Caco-2 (cell line): ENCODE data around the gene NEURL2. TPM values are rescaled to one million over a fixed set of nuclear protein-coding genes. Genes with fewer than 3 reads are reported as not detected.

Experiments used
- BruUV-seq: library from RNA; stranded (reverse); fragments of 400-500 nt; replicated peaks from 2 replicates; lab custom pipeline; 2021; lab: Mats Ljungman, UMichigan
- CTCF ChIA-PET: fragments of 300-600 bp; sonication (Branson Sonifier 250); formaldehyde crosslinking; loops from one replicate; lab custom pipeline; 2022; ENCODE audit warnings: antibody characterized with exemption; lab: Charles Lee
- POLR2A ChIA-PET: fragments of 300-600 bp; sonication (Branson Sonifier 250); formaldehyde crosslinking; loops from one replicate; lab custom pipeline; 2022; ENCODE audit warnings: antibody characterized with exemption; lab: Charles Lee
- DNase-seq, 2 experiments: peaks; one replicate each; pipeline versions ENCODE4 v3.0.0 to v3.0.0-alpha.2; 2020 to 2022
- H3K27me3 ChIP-seq: replicated peaks from 2 replicates; pipeline ENCODE4 v1.6.0; 2011; ENCODE audit warnings: low read length; ENCODE audit not compliant: control insufficient read depth, insufficient read depth
- H3K36me3 ChIP-seq: 2 replicates; pipeline ENCODE4 v1.5.1; 2011; ENCODE audit warnings: low read length; ENCODE audit not compliant: control insufficient read depth, insufficient read depth
- H3K4me1 ChIP-seq: fragments of 250-450 bp; sonication (Bioruptor Pico); 2 replicates; pipeline ENCODE4 v1.5.1; 2020; ENCODE audit warnings: mild to moderate bottlenecking
- H3K4me3 ChIP-seq: 2 replicates; pipeline ENCODE4 v1.5.1; 2011; ENCODE audit warnings: low read depth, mild to moderate bottlenecking, control low read depth, low read length
- H3K9me3 ChIP-seq: fragments of 250-450 bp; sonication (Bioruptor Pico); 2 replicates; pipeline ENCODE4 v1.5.1; 2020; ENCODE audit warnings: mild to moderate bottlenecking, moderate library complexity
- H3K27ac Mint-ChIP-seq: one replicate; pipeline ENCODE4 v1.8.0; 2022; ENCODE audit warnings: mixed read lengths; ENCODE audit not compliant: unreplicated experiment
- H3K27me3 Mint-ChIP-seq: one replicate; pipeline ENCODE4 v1.8.0; 2022; ENCODE audit warnings: mixed read lengths; ENCODE audit not compliant: insufficient read depth, unreplicated experiment
- H3K36me3 Mint-ChIP-seq: one replicate; pipeline ENCODE4 v1.8.0; 2022; ENCODE audit warnings: mild to moderate bottlenecking, mixed read lengths; ENCODE audit not compliant: insufficient read depth, unreplicated experiment
- H3K4me1 Mint-ChIP-seq: one replicate; pipeline ENCODE4 v1.8.0; 2022; ENCODE audit warnings: low read depth, mixed read lengths; ENCODE audit not compliant: unreplicated experiment
- H3K4me3 Mint-ChIP-seq: one replicate; pipeline ENCODE4 v1.8.0; 2022; ENCODE audit warnings: mild to moderate bottlenecking, moderate library complexity, mixed read lengths; ENCODE audit not compliant: unreplicated experiment
- H3K9me3 Mint-ChIP-seq: one replicate; pipeline ENCODE4 v1.8.0; 2022; ENCODE audit warnings: mixed read lengths; ENCODE audit not compliant: unreplicated experiment
- intact Hi-C: fragments of 100-400 bp; cut with micrococcal nuclease; formaldehyde crosslinking; loops from one replicate; pipeline ENCODE4 v1.10.0; 2022; ENCODE audit not compliant: unreplicated experiment
- total RNA-seq: library from RNA; stranded (reverse); gene quantifications from 2 replicates; pipeline ENCODE4 v1.2.3, GENCODE V29; 2022
- TF ChIP-seq, protein P1 (sequence below), 2 experiments: fragments of 200-600 bp in 1 of 2; IDR thresholded peaks; 1 replicate in 1 of 2; 2 replicates in 1 of 2; pipeline versions ENCODE4 v1.5.1 to v1.8.0; 2011 to 2022; ENCODE audit warnings: antibody characterized with exemption in 1 of 2, control low read depth in 1 of 2, inconsistent platforms in 1 of 2, low read depth in 1 of 2, low read length in 1 of 2, mild to moderate bottlenecking in 1 of 2, moderate library complexity in 1 of 2; ENCODE audit not compliant: insufficient read depth in 1 of 2, severe bottlenecking in 1 of 2, unreplicated experiment in 1 of 2

NEURL2 gene
- total RNA-seq, 1 experiment from 2014 or later, result 12.6 TPM

DNA sequence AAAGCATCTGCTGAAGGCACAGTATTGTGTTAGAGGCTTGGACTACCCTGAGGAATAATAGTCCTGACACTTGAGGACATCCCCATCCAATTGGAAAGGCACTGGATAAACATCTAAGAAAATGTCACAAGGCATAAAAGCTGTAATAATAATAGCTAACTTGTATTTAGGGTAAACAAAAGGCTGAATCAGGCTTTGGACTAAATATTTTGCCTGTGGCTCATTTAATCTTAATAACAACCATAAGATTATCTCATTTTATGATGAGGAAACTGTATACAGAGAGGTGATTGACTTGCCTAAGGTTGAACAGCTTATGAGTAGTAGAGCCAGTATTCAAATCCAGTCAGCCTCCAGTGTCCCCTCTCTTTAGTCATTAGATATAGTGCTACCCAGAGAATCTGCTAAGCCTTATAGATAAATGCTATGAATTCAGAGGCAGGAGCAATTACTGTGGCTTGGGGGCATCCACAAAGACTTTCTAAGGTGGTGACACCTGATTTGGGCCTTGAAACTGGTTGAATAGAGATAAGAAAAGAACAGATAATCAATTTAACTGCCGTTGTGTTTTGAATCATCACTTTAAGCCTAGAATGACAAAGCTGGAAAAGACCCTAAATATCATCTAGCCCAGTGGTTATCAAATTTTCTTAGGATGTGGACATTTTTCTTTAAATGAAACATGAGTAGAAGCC lies 17.5 kb downstream of the NEURL2 start:
- no peak for DNase-seq
- ChIA-PET POLR2A (no interaction called here), CTCF (no interaction called here)
- Histone ChIP-seq H3K4me1 (no peaks in the 10 kb centered on the region), H3K36me3 (peaks cover 4% of the 10 kb centered on the region; the same call in 1 of the 2 replicates), H3K4me3 (no peak overlapping the region), H3K9me3 (no peaks in the 10 kb centered on the region), H3K27me3 (no peaks in the 10 kb centered on the region)
- TF ChIP-seq, protein P1, sequence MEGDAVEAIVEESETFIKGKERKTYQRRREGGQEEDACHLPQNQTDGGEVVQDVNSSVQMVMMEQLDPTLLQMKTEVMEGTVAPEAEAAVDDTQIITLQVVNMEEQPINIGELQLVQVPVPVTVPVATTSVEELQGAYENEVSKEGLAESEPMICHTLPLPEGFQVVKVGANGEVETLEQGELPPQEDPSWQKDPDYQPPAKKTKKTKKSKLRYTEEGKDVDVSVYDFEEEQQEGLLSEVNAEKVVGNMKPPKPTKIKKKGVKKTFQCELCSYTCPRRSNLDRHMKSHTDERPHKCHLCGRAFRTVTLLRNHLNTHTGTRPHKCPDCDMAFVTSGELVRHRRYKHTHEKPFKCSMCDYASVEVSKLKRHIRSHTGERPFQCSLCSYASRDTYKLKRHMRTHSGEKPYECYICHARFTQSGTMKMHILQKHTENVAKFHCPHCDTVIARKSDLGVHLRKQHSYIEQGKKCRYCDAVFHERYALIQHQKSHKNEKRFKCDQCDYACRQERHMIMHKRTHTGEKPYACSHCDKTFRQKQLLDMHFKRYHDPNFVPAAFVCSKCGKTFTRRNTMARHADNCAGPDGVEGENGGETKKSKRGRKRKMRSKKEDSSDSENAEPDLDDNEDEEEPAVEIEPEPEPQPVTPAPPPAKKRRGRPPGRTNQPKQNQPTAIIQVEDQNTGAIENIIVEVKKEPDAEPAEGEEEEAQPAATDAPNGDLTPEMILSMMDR (IDR thresholded peaks at IDR 0.05; ENCODE audit: insufficient read depth in 1 of 2, low read depth in 1 of 2, low read length in 1 of 2, severe bottlenecking in 1 of 2, unreplicated experiment in 1 of 2), result no peak
- H3K36me3 Mint-ChIP-seq, result peaks cover 4% of the 10 kb centered on the region
- H3K4me3 Mint-ChIP-seq, result no peak overlapping the region
- H3K27me3 Mint-ChIP-seq, result no peaks in the 10 kb centered on the region
- peaks cover 6% of the 10 kb centered on the region for H3K4me1 Mint-ChIP-seq
- intact Hi-C loops, result no loop called here
- no peaks in the 10 kb centered on the region for H3K9me3 Mint-ChIP-seq
- no TSS peak for BruUV-seq
- H3K27ac Mint-ChIP-seq, result no peak overlapping the region

DNA sequence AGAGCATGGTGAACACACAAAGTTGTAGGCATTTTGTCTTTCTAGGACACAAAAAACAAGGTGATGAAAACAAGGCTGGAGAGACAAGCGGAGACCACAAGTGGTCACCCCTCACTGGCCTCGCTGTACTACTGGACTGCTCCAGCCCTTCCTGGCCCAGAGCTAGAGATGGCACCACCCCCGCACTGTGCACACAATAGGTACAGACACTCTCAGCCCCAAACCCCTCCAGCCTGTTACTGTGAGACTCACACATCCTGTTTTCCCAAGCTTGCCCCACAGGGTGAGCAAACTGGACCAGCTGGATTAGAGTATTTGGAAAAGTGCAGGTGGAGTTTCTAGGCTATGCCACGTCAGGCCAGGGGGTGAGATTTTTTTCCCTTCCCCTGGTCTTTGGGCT lies 18.4 kb downstream of the NEURL2 start:
- no TSS peak for BruUV-seq
- TF ChIP-seq, protein P1 (IDR thresholded peaks at IDR 0.05; ENCODE audit: insufficient read depth in 1 of 2, low read depth in 1 of 2, low read length in 1 of 2, severe bottlenecking in 1 of 2, unreplicated experiment in 1 of 2), result no peak
- H3K9me3 Mint-ChIP-seq, result no peaks in the 10 kb centered on the region
- H3K4me1 Mint-ChIP-seq, result peaks cover 11% of the 10 kb centered on the region
- no peaks in the 10 kb centered on the region for H3K36me3 Mint-ChIP-seq
- Histone ChIP-seq H3K36me3 (0 out of 2 replicates have a peak, but pooled peaks cover 1% of the 10 kb centered on the region), H3K27me3 (no peaks in the 10 kb centered on the region), H3K4me1 (0 out of 2 replicates have a peak, but pooled peaks cover 4% of the 10 kb centered on the region), H3K4me3 (no peak overlapping the region), H3K9me3 (no peaks in the 10 kb centered on the region)
- peak in 1 of 2 experiments; percentile 44 for DNase-seq
- ChIA-PET CTCF (interaction anchor here (0.9 to 1.4 kb wide), 2 partner anchors 18 to 48 kb away, joined by 3 read pairs; no protein-coding TSS in a partner anchor), POLR2A (interaction anchor here (0.6 to 1.7 kb wide), 3 partner anchors 8 to 14 kb away, joined by 3 to 6 read pairs (median 3); no protein-coding TSS in a partner anchor)
- no peaks in the 10 kb centered on the region for H3K27me3 Mint-ChIP-seq
- intact Hi-C loops, result no loop called here
- H3K27ac Mint-ChIP-seq, result no peak overlapping the region
- H3K4me3 Mint-ChIP-seq, result no peak overlapping the region

DNA sequence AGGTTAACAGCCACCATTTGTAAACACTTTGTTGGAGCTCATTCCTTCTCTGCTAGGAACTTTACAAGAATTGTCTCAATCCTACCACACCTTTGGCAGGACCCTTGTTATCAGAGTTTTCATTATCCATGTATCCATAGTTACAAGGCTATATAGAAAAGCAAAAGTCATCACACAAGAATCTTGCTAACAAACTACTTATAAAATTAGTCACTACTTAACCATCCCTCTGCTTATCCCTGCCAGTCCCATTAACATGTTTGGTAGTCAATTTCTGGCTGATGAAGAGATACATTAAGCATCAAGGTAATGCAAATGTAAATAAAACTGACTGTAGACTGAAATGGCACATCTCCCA lies 23.2 kb downstream of the NEURL2 start:
- peaks cover 6% of the 10 kb centered on the region for H3K36me3 Mint-ChIP-seq
- DNase-seq, result no peak
- H3K9me3 Mint-ChIP-seq, result no peaks in the 10 kb centered on the region
- no peak overlapping the region for H3K4me3 Mint-ChIP-seq
- intact Hi-C loops, result no loop called here
- H3K4me1 ChIP-seq, result peaks cover 16% of the 10 kb centered on the region
- H3K27me3 Mint-ChIP-seq, result no peaks in the 10 kb centered on the region
- POLR2A ChIA-PET, result interaction anchor here (0.6 kb wide), 1 partner anchor 67 kb away, joined by 12 read pairs; no protein-coding TSS in a partner anchor
- H3K27me3 ChIP-seq, result no peaks in the 10 kb centered on the region
- CTCF ChIA-PET, result no interaction called here
- TF ChIP-seq, protein P1 (IDR thresholded peaks at IDR 0.05; ENCODE audit: insufficient read depth in 1 of 2, low read depth in 1 of 2, low read length in 1 of 2, severe bottlenecking in 1 of 2, unreplicated experiment in 1 of 2), result no peak
- no peaks in the 10 kb centered on the region for H3K36me3 ChIP-seq
- BruUV-seq, result no TSS peak
- no peak overlapping the region for H3K4me3 ChIP-seq
- H3K4me1 Mint-ChIP-seq, result peaks cover 18% of the 10 kb centered on the region
- no peaks in the 10 kb centered on the region for H3K9me3 ChIP-seq
- no peak overlapping the region for H3K27ac Mint-ChIP-seq
